Mesothelial cell of epicardium (in vitro differentiated cells): ENCODE measurements around the gene TMEM91. TPM values are rescaled to one million over a fixed set of nuclear protein-coding genes. Genes with fewer than 3 reads are reported as not detected.
A peak's percentile ranks its signal among the peaks of the same experiment; 100 is the strongest.

Experiments used
- DNase-seq, 2 experiments: peaks; one replicate each; pipeline ENCODE4 v3.0.0; 2021; ENCODE audit warnings: low spot score in 2 of 2; ENCODE audit not compliant: unreplicated experiment in 2 of 2
- H3K27ac Mint-ChIP-seq: 2 replicates; pipeline ENCODE4 v1.8.0; 2021; ENCODE audit warnings: mixed read lengths
- H3K27me3 Mint-ChIP-seq: 2 replicates; pipeline ENCODE4 v1.8.0; 2021; ENCODE audit warnings: low read depth, mixed read lengths
- H3K36me3 Mint-ChIP-seq: 2 replicates; pipeline ENCODE4 v1.8.0; 2021; ENCODE audit warnings: mixed read lengths
- H3K4me1 Mint-ChIP-seq: 2 replicates; pipeline ENCODE4 v1.8.0; 2021; ENCODE audit warnings: mixed read lengths
- H3K4me3 Mint-ChIP-seq: 2 replicates; pipeline ENCODE4 v1.8.0; 2021; ENCODE audit warnings: mild to moderate bottlenecking, moderate library complexity, mixed read lengths
- H3K9me3 Mint-ChIP-seq: 2 replicates; pipeline ENCODE4 v1.8.0; 2021; ENCODE audit warnings: mixed read lengths
- CTCF ChIP-seq: fragments of 200-600 bp; sonication (generic); IDR thresholded peaks from one replicate; pipeline ENCODE4 v1.5.0; 2021; ENCODE audit warnings: antibody characterized with exemption; ENCODE audit not compliant: unreplicated experiment
- total RNA-seq: library from RNA; stranded (reverse); gene quantifications from 3 replicates; pipeline ENCODE4 v1.2.1, GENCODE V29; 2021

Gene TMEM91
- total RNA-seq, 1 donor from 2014 or later: 19.7 TPM

DNA sequence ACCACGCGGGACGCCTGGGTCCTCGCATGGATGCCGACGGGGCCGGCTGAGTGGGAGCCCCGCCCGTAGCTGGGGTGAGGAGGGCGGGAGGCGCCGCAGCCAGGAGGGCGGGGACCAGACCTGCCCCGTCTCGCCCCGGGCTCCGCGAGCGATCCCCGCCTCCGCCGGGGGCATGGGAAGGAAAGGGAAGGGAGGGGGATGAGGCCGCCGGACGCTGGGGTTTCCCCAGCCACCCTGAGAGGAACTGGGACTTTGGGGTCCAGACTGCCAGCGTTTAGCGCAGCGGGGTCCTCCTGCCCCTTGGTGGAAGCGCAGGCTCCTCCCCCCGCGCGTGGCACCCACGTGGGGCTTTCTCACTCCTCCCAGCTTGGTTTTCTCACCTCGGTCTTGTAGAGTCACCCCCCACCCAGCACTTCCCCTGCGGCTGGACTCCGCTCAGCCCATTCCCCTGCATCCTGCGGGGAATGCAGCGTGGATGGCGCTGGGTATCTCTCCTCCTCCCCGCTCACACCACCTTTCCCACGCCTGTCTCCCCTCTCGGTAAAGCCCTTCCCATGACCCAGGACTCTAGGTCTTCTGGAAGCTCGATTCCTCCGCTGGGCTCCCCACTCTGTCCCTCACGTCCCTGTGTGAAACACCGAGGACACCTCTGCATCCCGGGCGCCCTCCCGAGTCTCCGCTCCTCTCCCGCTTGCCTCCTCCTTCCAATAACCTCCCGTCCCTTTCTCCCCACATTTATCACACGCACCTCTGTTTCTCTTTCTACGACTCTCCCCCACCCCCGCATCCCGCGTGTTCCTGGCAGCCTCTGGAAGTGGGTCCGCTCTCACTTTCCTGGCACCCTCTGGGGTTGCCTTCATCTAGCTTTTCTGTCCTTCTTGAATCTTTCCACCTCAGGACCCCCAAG lies 24.7 kb upstream of the TMEM91 start:
- H3K27me3 Mint-ChIP-seq: peaks cover 35% of the 10 kb centered on the region
- peaks cover 24% of the 10 kb centered on the region for H3K4me1 Mint-ChIP-seq
- H3K36me3 Mint-ChIP-seq: peaks cover 3% of the 10 kb centered on the region
- H3K9me3 Mint-ChIP-seq: peaks cover 3% of the 10 kb centered on the region
- peak overlapping the region; percentile 78 for H3K4me3 Mint-ChIP-seq
- peak overlapping the region; percentile 8 for H3K27ac Mint-ChIP-seq
- TF ChIP-seq CTCF: no peak
- peak in 1 of 2 experiments; percentile 42 for DNase-seq

DNA sequence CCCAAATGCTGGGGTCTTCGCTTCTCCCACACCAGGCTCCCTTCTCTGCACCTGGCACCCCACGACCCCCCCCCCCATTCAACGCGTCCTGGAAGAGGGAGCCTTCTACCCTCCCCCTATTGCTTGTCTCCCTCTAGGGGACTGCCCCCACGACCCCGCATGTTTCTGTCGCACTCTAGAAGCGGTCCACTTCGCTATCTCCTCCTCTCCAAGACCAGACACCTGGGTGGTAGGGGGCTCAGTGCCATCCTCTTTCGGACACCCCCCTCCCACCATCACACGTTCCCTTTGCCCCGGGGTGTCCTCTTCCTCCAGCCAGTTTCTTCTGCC lies 24.1 kb upstream of the TMEM91 start:
- peak overlapping the region; percentile 78 for H3K4me3 Mint-ChIP-seq
- peaks cover 24% of the 10 kb centered on the region for H3K4me1 Mint-ChIP-seq
- no peak for TF ChIP-seq CTCF
- peaks cover 35% of the 10 kb centered on the region for H3K27me3 Mint-ChIP-seq
- H3K9me3 Mint-ChIP-seq: peaks cover 3% of the 10 kb centered on the region
- peak overlapping the region; percentile 8 for H3K27ac Mint-ChIP-seq
- DNase-seq: no peak
- peaks cover 3% of the 10 kb centered on the region for H3K36me3 Mint-ChIP-seq

DNA sequence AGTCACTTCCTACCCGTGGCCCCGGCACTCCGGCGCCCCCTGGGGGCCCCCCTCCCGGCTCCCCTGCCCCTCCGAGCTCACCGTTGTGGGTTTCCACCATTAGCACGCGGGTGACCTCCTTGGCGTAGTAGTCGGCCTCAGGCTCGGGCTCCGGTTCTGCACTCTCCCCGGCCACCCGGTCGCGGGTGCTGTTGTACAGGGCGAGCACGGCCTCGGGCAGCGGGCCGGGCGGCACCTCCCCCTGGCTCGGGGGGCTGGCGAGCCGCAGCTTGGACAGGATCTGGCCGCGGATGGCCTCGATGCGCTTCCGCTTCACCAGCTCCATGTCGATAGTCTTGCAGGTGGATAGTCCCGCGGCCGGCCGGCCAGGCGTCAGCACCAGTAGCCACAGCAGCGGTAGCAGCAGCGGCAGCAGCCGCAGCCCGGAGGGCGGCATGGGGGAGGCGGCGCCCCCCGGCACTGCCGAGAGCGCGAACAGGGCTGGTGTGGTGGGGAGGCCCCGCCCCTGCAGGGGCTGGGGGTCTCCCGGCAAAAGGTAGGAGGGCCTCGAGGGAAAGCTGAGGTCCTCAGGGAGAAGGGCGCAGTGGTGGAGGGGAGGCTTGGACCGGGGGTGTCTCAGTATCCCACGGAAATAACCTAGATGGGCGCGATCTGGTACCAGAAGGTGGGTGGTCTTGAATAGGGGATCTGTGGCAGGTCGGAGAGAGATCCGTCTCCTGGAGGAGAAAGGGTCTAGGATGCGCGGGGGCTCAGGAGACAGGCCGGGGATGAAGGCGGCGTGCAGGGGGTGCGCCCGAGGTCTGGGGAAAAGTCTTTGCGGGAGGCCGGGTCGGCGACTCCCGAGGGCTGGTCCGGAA lies 23.5 kb upstream of the TMEM91 start:
- Mint-ChIP-seq H3K27ac (peak overlapping the region; percentile 35), H3K9me3 (peaks cover 3% of the 10 kb centered on the region), H3K4me3 (peak overlapping the region; percentile 78), H3K27me3 (peaks cover 35% of the 10 kb centered on the region), H3K36me3 (peaks cover 3% of the 10 kb centered on the region), H3K4me1 (peaks cover 24% of the 10 kb centered on the region)
- TF ChIP-seq CTCF: no peak
- DNase-seq: peak; percentile 27 to 63

DNA sequence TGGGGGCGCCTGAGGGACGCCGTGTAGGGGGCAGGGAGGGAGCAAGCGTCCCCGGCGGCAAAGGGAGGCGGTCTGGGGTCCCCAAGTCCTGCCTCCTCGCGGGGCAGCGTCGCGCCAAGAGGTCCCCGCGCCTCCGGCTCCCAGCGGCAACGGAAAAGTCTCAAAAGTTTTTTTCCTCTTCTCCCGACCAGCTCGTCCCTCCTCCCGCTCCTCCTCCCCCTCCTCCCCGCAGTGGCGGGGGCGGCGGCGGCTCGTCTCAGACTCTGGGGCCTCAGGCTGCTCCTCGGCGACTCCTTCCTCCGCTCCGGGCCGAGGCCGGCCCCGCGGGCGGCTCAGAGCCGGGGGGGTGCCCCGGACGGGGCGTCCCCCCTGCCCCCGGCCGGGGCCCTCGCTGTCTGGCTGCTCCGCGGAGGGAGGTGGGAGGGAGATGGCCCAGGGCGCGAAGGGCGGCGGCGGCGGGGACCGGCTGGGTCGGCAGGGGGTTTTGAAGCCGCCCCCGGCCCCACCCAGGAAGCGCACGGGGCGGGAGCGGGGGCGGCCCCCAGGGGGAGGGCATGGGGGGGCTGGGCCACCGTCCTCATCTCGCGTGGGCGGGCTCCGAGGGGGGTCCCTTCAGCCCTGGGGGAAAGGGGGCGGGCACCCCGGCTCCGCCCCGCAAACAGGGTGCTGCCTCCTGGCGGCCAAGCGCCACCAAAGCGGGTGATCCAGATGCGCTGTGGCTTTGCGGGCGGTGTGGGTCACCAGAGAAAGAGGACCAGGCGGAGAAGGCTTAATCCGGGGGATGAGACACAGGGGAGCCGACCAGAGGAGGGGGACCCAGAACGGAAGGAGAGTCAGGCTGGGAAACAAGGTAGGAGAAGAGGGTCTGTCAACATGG lies 22.6 kb upstream of the TMEM91 start, which contains the start of gene TGFB1:
Gene TGFB1 (minus strand): TSS at position 457 of the 877 bp plus-strand sequence. CDS start 878 bp downstream, outside the sequence.
- TF ChIP-seq CTCF: peak; percentile 85
- DNase-seq: peak; percentile 68 to 77
- H3K27me3 Mint-ChIP-seq: peaks cover 35% of the 10 kb centered on the region
- peaks cover 24% of the 10 kb centered on the region for H3K4me1 Mint-ChIP-seq
- no peaks in the 10 kb centered on the region for H3K9me3 Mint-ChIP-seq
- H3K4me3 Mint-ChIP-seq: peak within 1 kb of the TSS; percentile 81
- no peaks in the 10 kb centered on the region for H3K36me3 Mint-ChIP-seq
- H3K27ac Mint-ChIP-seq: peak within 1 kb of the TSS; percentile 86
